IMR-90 (cell line): ENCODE measurements around the gene FDPS. TPM values are rescaled to one million over a fixed set of nuclear protein-coding genes. Genes with fewer than 3 reads are reported as not detected.

Experiments
- BHLHE40 ChIP-seq: fragments of 150-350 bp; IDR thresholded peaks from 2 replicates; pipeline ENCODE4 v1.6.1; 2016; ENCODE audit warnings: mild to moderate bottlenecking, low read depth, low read length
- CEBPB ChIP-seq: IDR thresholded peaks from 2 replicates; pipeline ENCODE4 v1.6.1; 2012; ENCODE audit warnings: low read depth, low read length, improper control_type of control experiment
- ELK1 ChIP-seq: fragments of 150-350 bp; IDR thresholded peaks from 2 replicates; pipeline ENCODE4 v1.6.1; 2016; ENCODE audit warnings: low read depth, mild to moderate bottlenecking, low read length, moderate library complexity, borderline replicate concordance
- RCOR1 ChIP-seq: IDR thresholded peaks from 2 replicates; pipeline ENCODE4 v1.6.1; 2012; ENCODE audit warnings: mild to moderate bottlenecking, low read length, improper control_type of control experiment; ENCODE audit not compliant: insufficient replicate concordance
- RFX5 ChIP-seq: IDR thresholded peaks from 2 replicates; pipeline ENCODE4 v1.8.0; 2012; ENCODE audit warnings: low read depth, mild to moderate bottlenecking, low read length, moderate library complexity
- SMC3 ChIP-seq: fragments of 150-350 bp; IDR thresholded peaks from 2 replicates; pipeline ENCODE4 v1.6.1; 2016; ENCODE audit warnings: low read depth, mild to moderate bottlenecking, antibody characterized with exemption, low read length, moderate library complexity
- polyA plus RNA-seq, 3 experiments: library from polyadenylated mRNA; depleted of rRNA; stranded (reverse); fragments of >200 nt; gene quantifications; 2 replicates each; pipeline ENCODE4 v1.2.3, GENCODE V29; 2012; ENCODE audit warnings: low replicate concordance in 1 of 3
- total RNA-seq: library from RNA; depleted of rRNA; stranded (reverse); fragments of >200 nt; gene quantifications from 2 replicates; pipeline ENCODE4 v1.2.3, GENCODE V29; 2012

Gene FDPS
- total and polyA plus RNA-seq, 2 of the 4 experiments (the other 2 are of a cell fraction): 183 to 191 TPM

GRCh38 chr1:155308493-155309422 is at the start of gene FDPS (continued):
- no peak for TF ChIP-seq ELK1
- peak; percentile 84 for TF ChIP-seq BHLHE40
- TF ChIP-seq RFX5: peak; percentile 53; the same call in 1 of the 2 replicates
- no peak for TF ChIP-seq SMC3
- TF ChIP-seq RCOR1: no peak
- TF ChIP-seq CEBPB: peak; percentile 56; the same call in 1 of the 2 replicates
